H1 (cell line): ENCODE data around the gene NOSIP.

Experiments
- ATF2 ChIP-seq: IDR thresholded peaks from 2 replicates; pipeline ENCODE4 v1.6.1; 2012; ENCODE audit warnings: low read length, inconsistent platforms
- CTCF ChIP-seq, 3 experiments: IDR thresholded peaks; 1 replicate in 2 of 3; 2 replicates in 1 of 3; pipeline versions ENCODE4 v1.5.1 to v1.6.1; 2011; ENCODE audit warnings: low read length in 3 of 3, mild to moderate bottlenecking in 3 of 3, inconsistent platforms in 2 of 3, low read depth in 1 of 3, moderate library complexity in 1 of 3; ENCODE audit not compliant: insufficient read depth in 1 of 3; ENCODE audit errors: control extremely low read depth in 1 of 3
- EP300 ChIP-seq, 2 experiments: IDR thresholded peaks; 1 replicate in 1 of 2; 2 replicates in 1 of 2; pipeline ENCODE4 v1.6.1; 2011 to 2012; ENCODE audit warnings: low read depth in 2 of 2, low read length in 2 of 2, mild to moderate bottlenecking in 2 of 2, borderline replicate concordance in 1 of 2, inconsistent platforms in 1 of 2, moderate library complexity in 1 of 2
- YY1 ChIP-seq: IDR thresholded peaks from 2 replicates; pipeline ENCODE4 v1.6.1; 2011; ENCODE audit warnings: low read depth, mild to moderate bottlenecking, low read length

- TF ChIP-seq ATF2 (no peak), EP300 (IDR thresholded peaks at IDR 0.05; ENCODE audit: borderline replicate concordance in 1 of 2, low read depth in 2 of 2, low read length in 2 of 2) (no peak), YY1 (no peak), CTCF (IDR thresholded peaks at IDR 0.05; ENCODE audit: control extremely low read depth in 1 of 3, insufficient read depth in 1 of 3, low read depth in 1 of 3, low read length in 3 of 3) (no peak)
Observed at GRCh38 chr19:49515767-49516166, 64.6 kb downstream of the NOSIP start.
